ENCODE results near the gene NMRK1.

DNA sequence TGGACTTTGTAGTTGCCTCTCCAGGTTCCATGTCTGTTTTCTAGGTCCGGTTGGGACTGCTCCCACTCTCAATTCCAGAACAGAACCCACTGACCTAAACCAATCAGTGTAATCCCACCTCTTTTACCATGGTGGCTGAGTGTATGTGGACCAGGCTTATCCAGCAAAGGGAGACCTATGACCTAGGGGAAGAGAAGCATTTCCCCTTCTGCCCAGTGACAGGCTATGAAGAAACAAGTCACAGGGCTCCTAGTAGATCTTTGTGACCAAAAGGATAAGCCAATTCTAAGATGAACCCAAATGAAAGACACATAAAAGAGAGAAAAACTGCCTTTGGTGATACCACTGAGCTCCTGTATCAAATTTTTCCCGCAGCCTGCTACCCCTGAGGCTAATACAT lies 6.3 kb downstream of the NMRK1 start:
- TF ChIP-seq, protein P1, sequence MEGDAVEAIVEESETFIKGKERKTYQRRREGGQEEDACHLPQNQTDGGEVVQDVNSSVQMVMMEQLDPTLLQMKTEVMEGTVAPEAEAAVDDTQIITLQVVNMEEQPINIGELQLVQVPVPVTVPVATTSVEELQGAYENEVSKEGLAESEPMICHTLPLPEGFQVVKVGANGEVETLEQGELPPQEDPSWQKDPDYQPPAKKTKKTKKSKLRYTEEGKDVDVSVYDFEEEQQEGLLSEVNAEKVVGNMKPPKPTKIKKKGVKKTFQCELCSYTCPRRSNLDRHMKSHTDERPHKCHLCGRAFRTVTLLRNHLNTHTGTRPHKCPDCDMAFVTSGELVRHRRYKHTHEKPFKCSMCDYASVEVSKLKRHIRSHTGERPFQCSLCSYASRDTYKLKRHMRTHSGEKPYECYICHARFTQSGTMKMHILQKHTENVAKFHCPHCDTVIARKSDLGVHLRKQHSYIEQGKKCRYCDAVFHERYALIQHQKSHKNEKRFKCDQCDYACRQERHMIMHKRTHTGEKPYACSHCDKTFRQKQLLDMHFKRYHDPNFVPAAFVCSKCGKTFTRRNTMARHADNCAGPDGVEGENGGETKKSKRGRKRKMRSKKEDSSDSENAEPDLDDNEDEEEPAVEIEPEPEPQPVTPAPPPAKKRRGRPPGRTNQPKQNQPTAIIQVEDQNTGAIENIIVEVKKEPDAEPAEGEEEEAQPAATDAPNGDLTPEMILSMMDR (optimal IDR thresholded peaks at IDR 0.05 in 1 of 3, IDR thresholded peaks at IDR 0.05 in 1 of 3, conservative IDR thresholded peaks at IDR 0.05 in 1 of 3; ENCODE audit: extremely low read depth in 1 of 3, insufficient read depth in 2 of 3, low read length in 3 of 3) = no peak
- TF ChIP-seq EZH2 (IDR thresholded peaks at IDR 0.05; ENCODE audit: low read length) = no peak

All from keratinocyte (primary cell).